GM20431 (cell line): ENCODE results near the gene INCA1.

Experiments used
- in situ Hi-C: fragments of 300-500 bp; cut with MseI, MboI; formaldehyde crosslinking; loops from one replicate; pipeline ENCODE4 v1.15.0; 2020; ENCODE audit warnings: low sequenced_read_pairs; ENCODE audit not compliant: unreplicated experiment

The INCA1 gene

DNA sequence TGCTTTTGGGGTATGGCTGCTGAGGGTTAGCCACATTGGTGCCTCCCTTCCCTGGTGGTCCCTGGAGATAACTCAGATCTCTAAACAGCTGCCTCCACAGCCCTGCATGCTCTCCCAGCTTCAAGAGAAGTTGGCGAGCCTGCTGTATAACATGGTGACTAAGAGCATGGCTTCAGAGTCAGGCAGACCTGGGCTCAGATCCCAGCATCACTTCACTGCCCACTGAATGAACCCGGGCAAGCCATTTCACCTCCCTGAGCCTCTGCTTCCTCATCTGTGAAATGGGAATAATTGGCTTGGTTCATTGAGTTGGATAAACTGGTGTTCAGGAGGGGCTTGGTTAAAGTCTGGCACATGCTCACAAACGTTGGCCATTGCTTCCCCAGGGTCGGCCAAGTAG is 17.0 kb upstream of the INCA1 start:
- in situ Hi-C loops = no loop called here

DNA sequence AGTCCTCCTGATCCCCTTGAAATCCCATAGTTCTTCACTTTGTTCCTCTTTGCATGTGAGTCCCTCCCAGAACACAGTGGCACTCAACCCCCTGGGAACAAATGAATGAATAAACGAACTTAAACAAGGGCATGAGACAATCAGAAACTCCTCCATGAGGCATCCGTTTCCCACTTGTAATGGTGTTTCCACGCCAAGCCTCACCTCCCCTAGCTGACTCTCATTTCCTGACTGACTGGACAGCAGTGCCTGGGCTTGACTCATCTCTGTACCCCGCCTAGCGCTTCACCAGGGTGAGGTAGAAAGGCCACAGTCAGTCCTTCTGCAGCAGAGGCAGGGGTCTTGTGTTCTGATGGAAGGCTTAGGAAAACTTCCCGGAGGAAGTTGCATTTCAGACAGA is 14.6 kb upstream of the INCA1 start:
- in situ Hi-C loops = no loop called here

DNA sequence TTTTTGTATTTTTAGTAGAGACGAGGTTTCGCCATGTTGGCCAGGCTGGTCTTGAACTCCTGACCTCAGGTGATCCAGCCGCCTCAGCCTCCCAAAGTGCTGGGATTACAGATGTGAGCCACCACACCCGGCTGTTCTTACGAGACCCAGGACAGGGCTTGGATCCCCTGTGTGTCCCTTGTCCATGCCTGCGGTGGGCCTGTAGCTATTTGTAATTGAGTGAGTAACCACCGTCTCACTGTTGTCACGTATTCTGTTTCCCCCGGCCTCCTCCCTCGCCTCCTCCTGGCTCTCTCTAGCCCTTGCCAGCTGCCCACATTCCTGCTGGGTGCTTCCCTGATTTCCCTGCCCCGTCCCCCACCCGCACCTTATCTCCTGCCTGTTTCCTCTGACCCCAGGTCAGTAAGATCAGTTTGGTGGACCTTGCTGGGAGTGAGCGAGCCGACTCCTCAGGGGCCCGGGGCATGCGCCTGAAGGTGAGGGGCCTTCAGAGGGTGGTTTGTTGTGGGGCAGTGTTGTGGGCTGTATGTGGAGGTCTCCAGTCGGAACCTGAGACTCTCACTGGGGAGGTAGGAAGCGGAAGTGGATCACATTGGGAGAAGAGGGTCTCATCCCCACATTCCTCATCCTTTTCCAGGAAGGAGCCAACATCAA is 6.0 kb upstream of the INCA1 start:
- in situ Hi-C loops = no loop called here

DNA sequence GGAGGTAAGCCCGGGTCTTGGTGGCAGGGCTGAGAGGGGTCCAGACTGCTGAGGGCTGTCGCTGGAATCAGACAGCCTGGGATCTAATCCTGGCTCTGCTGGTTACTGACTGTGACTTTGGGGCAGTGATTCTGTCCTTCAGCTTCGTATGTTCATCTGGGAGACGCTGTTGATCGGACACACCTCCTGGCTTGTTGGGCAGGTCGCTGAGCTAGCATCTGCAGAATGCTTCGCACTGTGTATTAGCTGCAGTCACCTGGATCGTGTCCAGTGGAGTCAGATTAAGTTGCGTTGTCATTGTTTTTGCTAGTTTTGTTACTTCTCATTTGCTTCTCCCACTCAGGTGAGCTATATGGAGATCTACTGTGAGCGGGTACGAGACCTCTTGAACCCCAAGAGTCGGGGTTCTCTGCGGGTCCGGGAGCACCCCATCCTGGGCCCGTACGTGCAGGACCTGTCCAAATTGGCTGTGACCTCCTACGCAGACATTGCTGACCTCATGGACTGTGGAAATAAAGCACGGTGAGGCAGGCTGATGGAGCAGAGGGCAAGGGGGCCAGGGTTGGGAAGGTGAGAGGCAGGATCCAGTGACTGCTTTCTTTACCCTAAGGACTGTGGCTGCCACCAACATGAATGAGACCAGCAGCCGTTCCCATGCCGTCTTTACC is 4.9 kb upstream of the INCA1 start:
- in situ Hi-C loops = no loop called here

DNA sequence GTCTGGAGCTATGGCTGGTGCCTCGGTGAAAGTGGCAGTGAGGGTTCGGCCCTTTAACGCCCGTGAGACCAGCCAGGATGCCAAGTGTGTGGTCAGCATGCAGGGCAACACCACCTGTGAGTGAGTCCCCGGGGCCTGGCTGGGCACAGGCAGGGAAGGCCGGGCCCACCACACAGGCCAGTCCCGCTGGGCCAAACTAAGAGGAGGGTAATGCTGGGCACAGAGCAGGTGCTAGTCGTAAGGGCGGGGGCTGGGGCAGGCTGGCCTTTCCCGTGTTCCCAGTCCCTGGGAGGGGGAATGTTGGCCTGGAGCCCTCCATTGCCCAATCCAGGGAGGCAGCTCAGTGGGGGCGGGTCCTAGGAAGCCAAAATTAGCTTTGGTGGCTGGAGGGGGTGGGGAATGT is 2.9 kb upstream of the INCA1 start:
- in situ Hi-C loops = no loop called here

DNA sequence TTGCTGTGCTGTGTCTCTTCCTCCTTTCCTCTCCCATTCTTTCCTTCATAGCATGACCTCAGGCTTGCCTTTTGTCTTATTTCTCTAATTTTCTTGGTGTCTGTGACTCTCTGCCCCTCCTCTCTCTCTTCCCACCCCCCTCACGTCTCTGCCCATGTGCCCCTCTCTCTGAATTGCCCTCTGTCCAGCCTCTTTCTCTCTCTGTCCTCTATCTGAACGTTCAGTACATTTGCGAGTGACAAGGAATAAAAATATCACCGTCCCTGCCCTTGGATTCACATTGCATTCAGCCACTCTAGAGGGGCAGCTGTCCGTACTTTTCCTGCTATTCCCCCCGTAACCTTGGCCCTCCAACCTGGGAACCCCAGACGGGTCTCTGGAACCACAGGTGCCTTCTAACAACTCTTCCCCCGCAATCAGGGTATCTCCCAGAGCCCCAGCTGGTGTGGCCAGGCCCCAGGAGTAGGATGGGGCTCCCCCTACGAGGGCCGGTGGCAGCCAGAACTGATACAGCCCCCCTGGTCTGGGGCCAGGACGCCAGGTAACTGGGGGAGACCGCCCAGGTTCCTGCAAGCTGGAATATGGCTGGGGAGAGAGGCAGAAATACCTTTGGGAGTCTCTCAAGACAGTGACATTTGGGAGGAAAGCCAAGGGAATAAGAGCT is 2.2 kb upstream of the INCA1 start:
- in situ Hi-C loops = no loop called here

DNA sequence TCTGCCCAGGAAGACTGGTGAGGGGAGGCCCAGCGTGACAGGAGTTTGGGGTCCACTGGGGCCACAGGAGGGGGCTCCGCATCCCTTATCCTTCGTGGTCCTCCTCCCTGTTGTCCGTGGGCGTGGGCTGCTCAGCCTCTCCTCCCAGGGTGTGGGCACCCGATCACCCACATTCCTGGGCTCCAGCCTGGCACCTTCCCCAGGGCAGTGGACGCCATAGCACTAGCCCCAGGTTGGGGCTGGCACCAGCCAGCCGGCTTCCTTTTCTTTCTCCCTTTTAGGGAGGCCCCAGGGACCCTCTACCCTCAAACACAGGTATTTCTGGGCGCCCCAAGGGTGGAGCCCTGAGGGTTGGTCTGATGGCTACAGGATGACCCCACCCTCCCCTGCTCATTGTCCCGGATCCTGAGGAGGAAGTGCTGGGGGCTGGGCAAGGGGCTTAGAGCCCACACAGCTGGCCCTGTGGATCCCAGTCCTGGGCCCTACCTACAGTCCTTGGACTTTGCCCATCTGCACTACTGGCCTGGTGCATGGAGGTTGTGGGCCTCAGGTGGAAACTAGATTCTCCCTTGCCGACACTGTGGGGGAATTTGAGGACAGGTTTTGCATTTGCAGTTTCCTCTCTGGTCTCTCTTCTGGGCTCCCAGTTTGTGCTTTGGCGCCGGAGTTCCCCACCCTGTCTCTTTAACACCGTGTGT is 1.6 kb upstream of the INCA1 start:
- in situ Hi-C loops = no loop called here

DNA sequence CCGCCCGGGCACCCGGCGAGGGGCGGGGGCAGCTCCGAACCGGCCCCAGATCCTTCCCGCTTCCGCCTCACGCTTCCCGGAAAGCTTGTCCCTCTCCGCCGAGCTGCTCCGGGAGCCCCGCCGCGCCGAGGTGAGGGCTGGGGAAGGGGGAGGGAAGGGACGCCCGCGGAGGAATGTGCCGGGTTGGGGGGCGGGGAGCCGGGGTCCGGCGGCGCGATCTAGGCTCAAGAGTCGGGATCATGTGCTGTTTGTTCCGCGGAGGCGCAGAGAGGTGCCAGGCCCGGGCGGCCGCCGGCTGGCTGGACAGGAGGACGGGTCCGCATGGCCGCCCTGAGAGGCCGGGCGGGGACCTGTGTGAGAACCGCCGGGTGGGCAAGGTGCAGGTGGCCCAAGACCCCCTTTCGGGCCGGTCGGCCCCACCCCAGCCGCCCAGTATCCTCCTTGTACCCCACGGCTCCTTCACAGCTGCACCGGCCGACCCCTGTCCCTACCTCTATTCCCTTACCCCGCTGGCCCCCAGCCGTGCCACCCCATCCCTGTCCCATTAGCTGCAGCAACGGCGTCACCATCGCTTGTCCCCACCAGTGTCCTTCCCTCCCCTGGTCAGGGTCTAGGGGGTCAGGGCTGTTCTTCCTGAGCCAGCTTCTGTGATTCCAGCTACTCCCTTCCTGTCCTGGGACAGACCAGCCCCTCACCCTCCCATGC is 857 bp upstream of the INCA1 start:
- in situ Hi-C loops = no loop called here

DNA sequence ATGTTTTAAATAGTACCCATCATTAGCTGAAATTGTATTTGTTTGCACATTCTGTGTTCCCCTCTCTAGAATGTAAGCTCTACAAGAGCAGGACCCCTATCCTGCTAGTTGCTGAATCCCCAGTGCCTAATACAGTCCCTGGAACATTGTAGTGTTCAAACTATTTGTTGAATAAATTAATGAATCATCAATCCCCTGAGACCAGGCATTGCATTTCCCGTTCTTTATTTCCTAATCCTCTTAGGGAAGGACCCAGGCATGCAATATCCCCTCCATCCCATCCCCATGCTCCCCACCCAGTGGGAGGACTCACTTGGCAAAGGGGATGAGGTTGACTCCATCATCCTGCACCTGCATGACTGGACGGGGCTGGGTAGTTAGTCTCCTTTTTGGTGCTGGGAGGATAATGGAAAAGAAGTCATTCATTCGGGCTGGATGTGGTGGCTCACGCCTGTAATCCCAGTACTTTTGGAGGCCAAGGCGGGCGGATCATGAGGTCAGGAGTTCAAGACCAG is 3.2 kb downstream of the INCA1 start:
- in situ Hi-C loops = no loop called here

DNA sequence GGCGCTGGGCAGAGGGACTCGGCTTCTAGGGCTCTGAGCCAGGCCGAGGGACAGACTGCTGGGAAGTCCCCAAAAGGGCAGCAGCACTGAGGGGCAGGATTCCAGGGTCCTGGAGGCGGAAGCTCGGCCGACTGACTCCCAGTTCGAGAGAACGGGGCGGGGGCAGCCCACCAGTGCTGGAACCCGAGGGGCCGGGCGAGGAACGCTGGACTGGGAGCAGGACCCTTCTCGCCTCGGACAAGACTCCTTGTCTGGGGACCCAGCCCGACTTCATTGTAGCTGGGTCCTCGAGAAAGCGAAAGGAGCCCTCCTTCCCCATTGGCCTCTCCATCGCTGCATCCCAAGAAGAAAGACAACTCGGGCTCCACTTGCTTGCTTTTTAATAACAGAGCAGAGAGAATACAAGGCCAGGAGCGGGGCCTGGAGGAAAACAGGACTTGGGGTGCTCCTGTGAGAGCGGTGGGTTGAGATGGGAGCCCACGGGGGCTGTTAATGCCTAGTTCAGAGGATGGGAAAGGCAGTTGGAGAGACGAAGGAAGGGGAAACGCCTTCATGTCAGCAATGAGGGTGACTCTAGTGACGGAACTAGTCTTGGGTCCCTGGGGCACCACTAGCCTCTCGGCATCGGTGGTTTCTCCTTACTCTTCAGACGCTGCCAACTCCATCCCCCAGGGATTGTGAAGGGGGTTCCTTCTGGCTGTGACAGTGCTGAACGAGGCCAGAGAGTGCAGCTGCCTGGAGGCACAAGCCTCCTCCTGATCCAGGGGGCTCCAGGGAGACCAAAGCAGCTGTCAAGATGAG is 9.4 kb downstream of the INCA1 start:
- in situ Hi-C loops = no loop called here

DNA sequence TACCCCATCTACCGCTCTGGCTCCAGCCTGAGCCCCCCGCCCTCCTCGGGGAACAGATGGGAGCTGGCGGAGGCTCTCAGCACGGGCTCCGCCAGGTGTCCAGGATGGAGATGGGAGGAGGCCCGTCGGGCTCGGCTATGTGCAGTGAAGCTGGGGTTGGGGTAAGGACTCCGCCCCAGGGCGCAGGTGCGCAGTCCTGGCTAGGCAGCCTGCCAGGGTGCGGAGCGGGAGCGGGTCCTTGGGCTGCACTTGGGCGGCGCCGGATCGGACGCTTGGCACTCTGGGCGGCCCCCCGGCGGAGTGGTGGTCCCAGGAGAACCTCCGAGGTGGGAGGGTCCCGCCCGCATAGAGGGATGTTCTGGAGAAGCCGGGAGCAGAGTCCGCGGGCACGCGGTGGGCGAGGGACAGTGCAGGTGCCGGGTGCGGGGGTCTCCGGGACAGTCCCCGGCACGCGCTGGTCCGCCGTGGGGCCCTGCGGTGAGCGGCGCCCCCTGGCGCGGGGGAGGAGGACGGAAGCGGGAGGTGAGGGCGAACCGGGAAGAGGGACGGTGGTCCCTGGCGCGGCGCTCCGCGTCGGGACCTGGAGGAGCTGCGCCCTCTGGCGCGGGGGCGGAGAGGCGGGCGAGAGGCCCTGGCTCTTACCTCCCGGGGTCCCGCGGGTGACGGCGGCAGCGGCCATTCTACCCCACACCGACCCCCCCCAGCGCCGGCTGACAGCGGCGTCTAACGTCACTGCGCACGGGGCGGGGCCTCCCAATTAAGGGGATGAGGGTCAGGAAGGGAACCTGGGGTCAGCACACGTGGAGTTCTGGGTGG is 10.2 kb downstream of the INCA1 start, which contains the start of gene CAMTA2:
TSS of gene CAMTA2 (minus strand) at position 725 of the 816 bp plus-strand sequence. CDS start 1,453 bp downstream, outside the sequence.
- in situ Hi-C loops = no loop called here

DNA sequence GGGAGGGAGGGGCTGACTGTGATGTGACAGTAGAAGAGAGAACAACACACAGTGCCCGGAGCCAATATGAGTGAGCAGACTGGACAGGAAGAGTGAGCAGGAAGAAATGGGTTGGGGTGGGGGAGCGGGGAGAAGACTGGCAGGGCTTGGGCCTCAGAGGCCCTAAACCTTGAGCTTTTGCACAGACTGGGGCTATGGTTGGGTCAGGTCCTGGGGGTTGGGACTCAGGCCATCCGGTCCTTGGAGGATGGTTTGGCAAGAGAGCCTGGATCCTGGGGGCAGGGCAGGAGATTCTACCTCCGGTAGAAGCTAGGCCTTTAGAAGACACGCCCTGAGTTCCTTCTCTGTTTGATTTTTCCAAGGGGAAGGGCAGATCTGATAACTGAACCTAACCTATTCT is 10.9 kb downstream of the INCA1 start:
- in situ Hi-C loops = no loop called here

DNA sequence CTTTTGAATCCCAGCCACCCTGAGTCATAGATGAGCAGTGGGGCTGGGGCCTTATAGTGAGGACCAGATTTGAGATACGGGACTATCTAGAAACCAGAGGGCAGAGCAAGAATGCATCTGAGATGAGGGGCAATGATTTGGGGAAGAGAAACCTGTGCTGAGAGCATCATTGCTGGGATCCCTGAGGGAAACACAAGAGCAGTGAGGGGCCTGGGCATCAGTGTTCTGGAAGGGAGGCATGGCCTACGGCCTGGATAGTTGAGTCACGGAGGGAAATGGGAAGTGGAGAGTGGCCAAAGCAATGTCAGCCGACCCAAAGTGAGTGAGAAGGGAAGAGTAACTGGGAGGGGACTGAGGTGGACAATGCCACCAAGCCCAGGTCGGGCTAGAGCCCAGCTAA is 15.0 kb downstream of the INCA1 start:
- in situ Hi-C loops = no loop called here

DNA sequence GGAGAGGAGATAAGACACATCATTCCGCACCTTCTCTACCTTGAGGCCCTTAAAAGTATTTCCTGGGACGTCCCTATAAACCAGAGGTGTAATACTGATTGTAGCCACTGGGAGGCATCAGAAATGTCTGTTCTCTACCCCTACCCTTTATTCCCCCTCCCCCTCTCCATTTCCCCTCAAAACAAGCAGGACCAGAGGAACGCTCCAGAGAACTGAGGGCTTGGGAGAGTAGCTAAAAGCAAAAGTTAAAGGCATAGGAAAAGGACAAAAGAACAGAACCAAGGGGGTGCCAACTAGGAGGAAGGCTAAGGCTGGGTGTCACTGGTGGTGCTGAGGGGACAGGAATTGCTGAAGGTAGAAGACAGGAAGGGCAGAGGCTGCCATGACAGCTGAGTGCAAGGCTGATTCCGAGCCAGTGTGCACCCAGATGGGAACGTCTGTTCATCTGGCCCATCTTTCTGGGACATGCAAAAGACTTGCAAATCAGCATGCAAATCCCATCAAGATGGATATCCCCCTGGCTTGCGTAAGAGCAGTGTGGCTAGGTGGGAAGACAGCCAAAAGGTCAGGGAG is 16.6 kb downstream of the INCA1 start:
- in situ Hi-C loops = no loop called here

DNA sequence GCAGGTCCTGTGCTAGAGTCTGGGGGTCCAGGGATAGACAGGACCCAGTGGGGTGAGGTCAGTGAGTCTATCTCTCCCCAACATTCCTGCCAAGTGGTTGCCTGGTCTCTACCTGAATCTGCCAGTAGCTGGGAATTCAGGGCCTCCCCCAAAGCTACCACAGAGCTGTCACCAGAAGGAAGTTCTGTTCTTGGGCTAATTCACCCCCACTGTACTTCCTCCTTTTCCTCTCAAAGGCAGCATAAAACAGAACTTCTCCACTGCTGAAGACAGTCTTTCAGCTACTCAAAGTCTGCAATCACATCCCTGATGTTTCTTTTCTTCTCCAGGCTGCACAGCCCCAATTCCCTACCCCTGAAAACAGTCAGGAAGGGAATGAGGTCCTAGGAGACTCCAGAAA is 18.6 kb downstream of the INCA1 start:
- in situ Hi-C loops = no loop called here

DNA sequence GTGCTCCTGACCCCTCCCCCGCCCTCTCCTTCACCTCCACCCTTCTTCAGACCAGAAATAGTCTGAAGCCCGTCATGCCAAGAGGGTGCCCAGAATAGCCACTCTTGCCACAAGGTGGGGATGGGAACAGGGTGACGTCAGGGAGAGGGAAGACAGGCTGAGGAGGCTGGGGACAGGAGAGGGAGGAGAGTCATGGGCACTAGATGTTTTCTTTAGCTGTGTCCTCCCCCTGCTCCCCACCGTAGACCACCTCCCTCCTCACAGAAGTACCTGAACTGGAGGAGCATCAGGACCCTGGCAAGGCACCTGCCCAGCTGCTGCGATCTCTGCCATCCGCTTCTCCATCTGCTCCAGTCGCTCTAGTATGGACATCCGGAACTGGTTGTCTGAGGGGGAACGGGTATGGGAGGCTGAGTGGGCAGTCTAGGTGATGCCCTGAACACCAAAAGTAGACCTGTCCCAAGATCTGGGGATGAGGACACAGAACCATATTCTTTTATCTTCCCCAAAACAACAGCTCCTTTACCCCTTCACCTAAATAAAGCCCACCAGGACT is 23.1 kb downstream of the INCA1 start:
- in situ Hi-C loops = no loop called here

DNA sequence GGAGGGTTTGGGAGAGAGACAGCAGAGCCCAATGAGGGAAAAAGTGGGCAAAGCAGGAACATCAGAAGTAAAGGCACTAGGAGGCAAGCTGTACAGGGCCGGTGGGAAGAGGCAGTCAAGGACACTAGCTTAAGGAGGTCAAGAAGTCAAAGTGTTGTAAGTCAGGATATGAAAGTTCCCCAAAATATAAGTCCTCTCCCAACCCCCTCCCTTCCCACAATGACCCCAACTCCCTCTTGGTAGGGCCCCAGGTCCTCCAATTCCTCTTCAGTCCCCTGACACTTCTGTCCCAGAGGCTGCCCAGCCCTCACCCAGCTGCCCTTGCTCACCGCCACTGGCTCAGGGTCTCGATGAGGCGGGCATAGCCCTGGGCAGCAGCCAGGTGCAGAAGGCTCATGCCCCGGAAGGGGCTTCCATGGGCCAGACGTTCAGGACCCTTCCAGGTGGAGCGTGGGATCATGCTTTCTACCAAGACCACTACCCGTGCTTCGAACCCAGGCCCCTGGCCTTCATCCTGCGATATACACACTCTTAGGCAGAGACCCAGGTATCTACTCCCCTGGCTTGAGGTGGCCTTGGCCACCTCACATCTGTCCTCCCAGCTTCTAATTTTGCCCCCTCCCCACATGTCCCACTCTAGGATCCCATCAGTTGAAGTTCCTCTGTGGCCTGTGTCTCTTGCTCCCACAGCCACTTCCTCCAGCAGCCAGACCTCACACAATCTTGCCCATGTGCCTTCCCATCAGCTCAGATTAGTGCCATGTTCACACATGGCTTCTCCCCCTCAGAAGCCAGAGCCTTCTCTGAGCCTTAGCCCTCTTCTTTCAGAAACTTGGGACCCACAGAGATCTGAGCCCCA is 23.8 kb downstream of the INCA1 start:
- in situ Hi-C loops = no loop called here
